ENCODE results near the gene LRFN2.

LRFN2 gene

DNA sequence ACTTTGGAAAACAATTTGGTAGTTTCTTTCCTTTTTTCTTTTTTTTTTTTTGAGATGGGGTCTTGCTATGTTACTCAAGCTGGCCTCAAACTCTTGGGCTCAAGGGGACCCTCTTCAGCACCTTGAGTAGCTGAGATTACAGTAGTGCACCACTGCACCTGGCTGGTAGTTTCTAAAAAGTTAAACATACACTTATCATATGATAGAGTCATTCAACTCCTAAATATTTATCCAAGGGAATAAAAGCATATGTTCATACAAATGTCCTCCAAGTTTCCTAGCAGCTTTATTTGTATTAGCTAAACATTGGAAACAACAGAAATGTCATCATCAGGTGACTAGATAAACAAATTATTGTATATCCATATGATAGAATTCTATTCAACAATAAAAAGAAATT is 213.9 kb downstream of the LRFN2 start:
- H3K27me3 ChIP-seq (ENCODE audit: control insufficient read depth, insufficient read depth, low read length) = no peaks in the 10 kb centered on the region
- H3K36me3 ChIP-seq (ENCODE audit: control insufficient read depth, insufficient read depth, low read length) = no peaks in the 10 kb centered on the region
- no peaks in the 10 kb centered on the region for H3K9me3 ChIP-seq (ENCODE audit: control insufficient read depth, insufficient read depth, low read length)
- H3K4me1 ChIP-seq (ENCODE audit: control insufficient read depth, insufficient read depth, low read length) = no peaks in the 10 kb centered on the region
- no peak overlapping the region for H3K27ac ChIP-seq (ENCODE audit: low read length)
- H3K4me3 ChIP-seq (ENCODE audit: low read length) = no peak overlapping the region
- DNase-seq (ENCODE audit: low read depth, low spot score) = no peak

DNA sequence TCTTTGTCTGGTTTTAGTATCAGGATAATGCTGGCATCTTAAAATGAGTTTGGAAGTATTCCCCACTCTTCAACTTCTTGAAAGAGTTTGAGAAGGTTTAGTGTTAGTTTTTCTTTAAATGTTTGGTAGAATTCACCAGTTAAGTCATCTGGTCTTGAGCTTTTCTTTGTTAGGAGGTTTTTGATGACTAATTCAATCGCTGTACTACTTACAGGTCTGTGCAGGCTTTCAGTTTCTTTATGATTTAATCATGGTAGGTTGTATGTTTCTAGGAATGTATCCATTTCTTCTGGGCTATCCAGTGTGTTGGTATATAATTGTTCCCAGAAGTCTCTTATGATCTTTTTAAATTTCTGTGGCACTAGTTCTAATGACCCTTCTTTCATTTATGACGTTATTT is 215.5 kb downstream of the LRFN2 start:
- Histone ChIP-seq H3K9me3 (ENCODE audit: control insufficient read depth, insufficient read depth, low read length) (no peaks in the 10 kb centered on the region), H3K27me3 (ENCODE audit: control insufficient read depth, insufficient read depth, low read length) (no peaks in the 10 kb centered on the region), H3K4me1 (ENCODE audit: control insufficient read depth, insufficient read depth, low read length) (no peaks in the 10 kb centered on the region), H3K36me3 (ENCODE audit: control insufficient read depth, insufficient read depth, low read length) (no peaks in the 10 kb centered on the region), H3K27ac (ENCODE audit: low read length) (no peak overlapping the region), H3K4me3 (ENCODE audit: low read length) (no peak overlapping the region)
- no peak for DNase-seq (ENCODE audit: low read depth, low spot score)
- WGBS (ENCODE audit: insufficient coverage, insufficient read length) = no CpG with 5 or more reads among the region's 2 CpGs

DNA sequence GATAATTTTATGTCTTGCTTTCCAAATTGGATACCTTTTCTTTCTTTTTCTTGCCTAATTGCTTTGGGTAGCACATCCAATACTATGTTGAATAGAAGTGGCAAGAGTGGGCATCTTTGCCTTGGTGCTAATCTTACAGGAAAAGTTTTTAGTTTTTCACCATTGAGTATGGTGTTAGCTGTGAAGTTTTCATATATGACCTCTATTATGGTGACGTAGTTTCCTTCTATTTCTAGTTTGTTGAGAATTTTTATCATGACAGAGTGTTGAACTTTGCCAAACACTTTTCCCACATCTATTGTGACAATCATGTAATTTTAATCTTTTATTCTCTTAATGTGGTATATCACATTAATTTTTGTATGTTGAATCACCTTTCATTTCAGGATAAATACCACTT is 216.1 kb downstream of the LRFN2 start:
- no peak overlapping the region for H3K4me3 ChIP-seq (ENCODE audit: low read length)
- H3K4me1 ChIP-seq (ENCODE audit: control insufficient read depth, insufficient read depth, low read length) = no peaks in the 10 kb centered on the region
- H3K27me3 ChIP-seq (ENCODE audit: control insufficient read depth, insufficient read depth, low read length) = no peaks in the 10 kb centered on the region
- DNase-seq (ENCODE audit: low read depth, low spot score) = no peak
- H3K36me3 ChIP-seq (ENCODE audit: control insufficient read depth, insufficient read depth, low read length) = no peaks in the 10 kb centered on the region
- no peak overlapping the region for H3K27ac ChIP-seq (ENCODE audit: low read length)
- WGBS (ENCODE audit: insufficient coverage, insufficient read length) = no CpG with 5 or more reads among the region's 1 CpG
- no peaks in the 10 kb centered on the region for H3K9me3 ChIP-seq (ENCODE audit: control insufficient read depth, insufficient read depth, low read length)

DNA sequence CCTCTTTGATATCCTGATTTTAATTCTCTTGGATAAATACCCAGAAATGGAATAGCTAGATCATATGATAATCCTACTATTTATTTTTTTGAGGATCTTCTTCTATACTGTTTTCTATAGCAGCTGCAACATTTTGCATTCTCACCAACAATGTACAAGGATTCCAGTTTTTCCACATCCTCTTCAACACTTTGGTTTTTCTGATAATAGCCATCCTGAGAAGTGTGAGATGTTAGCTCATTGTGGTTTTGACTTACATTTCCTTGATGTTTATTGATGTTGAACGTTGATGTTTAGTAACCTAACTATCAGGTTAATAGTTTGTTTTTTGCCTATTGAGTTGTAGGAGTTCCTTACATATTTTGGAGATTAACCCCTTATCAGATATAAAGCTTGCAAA is 217.3 kb downstream of the LRFN2 start:
- Histone ChIP-seq H3K27me3 (ENCODE audit: control insufficient read depth, insufficient read depth, low read length) (no peaks in the 10 kb centered on the region), H3K4me1 (ENCODE audit: control insufficient read depth, insufficient read depth, low read length) (no peaks in the 10 kb centered on the region), H3K27ac (ENCODE audit: low read length) (no peak overlapping the region), H3K4me3 (ENCODE audit: low read length) (no peak overlapping the region), H3K36me3 (ENCODE audit: control insufficient read depth, insufficient read depth, low read length) (no peaks in the 10 kb centered on the region), H3K9me3 (ENCODE audit: control insufficient read depth, insufficient read depth, low read length) (no peaks in the 10 kb centered on the region)
- WGBS (ENCODE audit: insufficient coverage, insufficient read length) = no CpG with 5 or more reads among the region's 1 CpG
- no peak for DNase-seq (ENCODE audit: low read depth, low spot score)

DNA sequence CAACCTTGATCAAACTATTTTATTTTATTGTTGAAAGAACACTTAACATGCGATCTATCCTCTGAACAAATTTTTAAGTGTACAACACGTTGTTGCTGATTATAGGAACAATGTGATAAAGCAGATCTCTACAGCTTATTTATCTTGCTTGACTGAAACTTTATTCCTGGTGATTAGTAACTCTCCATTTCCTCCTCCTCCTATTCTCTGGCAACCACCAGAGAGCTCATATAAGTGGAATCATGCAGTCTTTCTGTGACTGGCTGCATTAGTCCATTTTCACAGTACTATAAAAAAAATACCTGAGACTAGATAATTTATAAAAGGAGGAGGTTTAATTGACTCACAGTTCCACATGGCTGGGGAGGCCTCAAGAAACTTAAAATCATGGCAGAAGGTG is 218.1 kb downstream of the LRFN2 start:
- H3K9me3 ChIP-seq (ENCODE audit: control insufficient read depth, insufficient read depth, low read length) = no peaks in the 10 kb centered on the region
- no peaks in the 10 kb centered on the region for H3K4me1 ChIP-seq (ENCODE audit: control insufficient read depth, insufficient read depth, low read length)
- no peaks in the 10 kb centered on the region for H3K27me3 ChIP-seq (ENCODE audit: control insufficient read depth, insufficient read depth, low read length)
- no peak for DNase-seq (ENCODE audit: low read depth, low spot score)
- WGBS (ENCODE audit: insufficient coverage, insufficient read length) = no CpG with 5 or more reads among the region's 2 CpGs
- H3K4me3 ChIP-seq (ENCODE audit: low read length) = no peak overlapping the region
- no peaks in the 10 kb centered on the region for H3K36me3 ChIP-seq (ENCODE audit: control insufficient read depth, insufficient read depth, low read length)
- no peak overlapping the region for H3K27ac ChIP-seq (ENCODE audit: low read length)

DNA sequence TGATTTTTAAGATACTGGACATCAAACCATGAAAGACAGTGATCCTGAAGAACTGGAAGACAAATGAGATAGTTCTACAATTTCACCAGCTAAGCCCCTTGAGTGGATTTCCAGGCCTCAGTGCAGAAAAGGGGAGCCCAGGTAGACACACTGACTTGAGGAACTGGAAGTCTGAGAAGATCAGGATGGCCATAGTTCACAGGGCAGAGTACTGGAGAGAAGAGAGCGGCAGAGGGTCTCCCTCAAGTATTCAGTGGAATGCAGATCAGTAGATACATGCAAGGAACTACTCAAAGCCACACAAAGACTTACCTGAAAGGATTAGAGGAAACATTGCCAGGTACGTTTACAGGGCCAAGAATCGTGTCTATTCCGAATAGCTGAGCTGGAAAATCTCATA is 224.3 kb downstream of the LRFN2 start:
- Histone ChIP-seq H3K27me3 (ENCODE audit: control insufficient read depth, insufficient read depth, low read length) (no peaks in the 10 kb centered on the region), H3K36me3 (ENCODE audit: control insufficient read depth, insufficient read depth, low read length) (no peaks in the 10 kb centered on the region), H3K4me1 (ENCODE audit: control insufficient read depth, insufficient read depth, low read length) (peaks cover 1% of the 10 kb centered on the region), H3K4me3 (ENCODE audit: low read length) (no peak overlapping the region), H3K9me3 (ENCODE audit: control insufficient read depth, insufficient read depth, low read length) (no peaks in the 10 kb centered on the region), H3K27ac (ENCODE audit: low read length) (no peak overlapping the region)
- whole genome bisulfite sequencing (ENCODE audit: insufficient coverage, insufficient read length) = no CpG with 5 or more reads among the region's 4 CpGs
- no peak for DNase-seq (ENCODE audit: low read depth, low spot score)

DNA sequence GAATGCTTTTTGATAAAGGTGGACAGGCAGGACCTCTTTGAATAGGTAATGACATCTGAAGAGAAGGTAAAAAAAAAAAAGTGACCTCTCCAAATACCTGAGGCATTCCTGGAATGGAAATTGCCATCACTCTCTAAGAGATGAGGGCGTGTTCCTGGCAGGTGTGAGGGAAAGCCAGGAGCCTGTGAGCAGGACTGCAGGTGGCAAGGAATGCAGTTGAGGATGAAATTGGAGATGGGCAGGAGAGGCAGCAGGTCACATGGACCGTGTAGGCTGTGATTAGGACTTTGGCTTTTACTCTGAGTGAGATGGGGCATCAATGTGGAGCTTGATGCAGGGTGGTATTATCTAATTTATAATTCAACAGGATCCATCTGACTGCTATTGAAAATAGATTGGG is 227.4 kb downstream of the LRFN2 start:
- no CpG with 5 or more reads among the region's 2 CpGs for WGBS (ENCODE audit: insufficient coverage, insufficient read length)
- Histone ChIP-seq H3K27ac (ENCODE audit: low read length) (no peak overlapping the region), H3K4me3 (ENCODE audit: low read length) (no peak overlapping the region), H3K27me3 (ENCODE audit: control insufficient read depth, insufficient read depth, low read length) (no peaks in the 10 kb centered on the region), H3K9me3 (ENCODE audit: control insufficient read depth, insufficient read depth, low read length) (no peaks in the 10 kb centered on the region), H3K4me1 (ENCODE audit: control insufficient read depth, insufficient read depth, low read length) (peaks cover 1% of the 10 kb centered on the region), H3K36me3 (ENCODE audit: control insufficient read depth, insufficient read depth, low read length) (no peaks in the 10 kb centered on the region)
- peak; percentile 83 for DNase-seq (ENCODE audit: low read depth, low spot score)

DNA sequence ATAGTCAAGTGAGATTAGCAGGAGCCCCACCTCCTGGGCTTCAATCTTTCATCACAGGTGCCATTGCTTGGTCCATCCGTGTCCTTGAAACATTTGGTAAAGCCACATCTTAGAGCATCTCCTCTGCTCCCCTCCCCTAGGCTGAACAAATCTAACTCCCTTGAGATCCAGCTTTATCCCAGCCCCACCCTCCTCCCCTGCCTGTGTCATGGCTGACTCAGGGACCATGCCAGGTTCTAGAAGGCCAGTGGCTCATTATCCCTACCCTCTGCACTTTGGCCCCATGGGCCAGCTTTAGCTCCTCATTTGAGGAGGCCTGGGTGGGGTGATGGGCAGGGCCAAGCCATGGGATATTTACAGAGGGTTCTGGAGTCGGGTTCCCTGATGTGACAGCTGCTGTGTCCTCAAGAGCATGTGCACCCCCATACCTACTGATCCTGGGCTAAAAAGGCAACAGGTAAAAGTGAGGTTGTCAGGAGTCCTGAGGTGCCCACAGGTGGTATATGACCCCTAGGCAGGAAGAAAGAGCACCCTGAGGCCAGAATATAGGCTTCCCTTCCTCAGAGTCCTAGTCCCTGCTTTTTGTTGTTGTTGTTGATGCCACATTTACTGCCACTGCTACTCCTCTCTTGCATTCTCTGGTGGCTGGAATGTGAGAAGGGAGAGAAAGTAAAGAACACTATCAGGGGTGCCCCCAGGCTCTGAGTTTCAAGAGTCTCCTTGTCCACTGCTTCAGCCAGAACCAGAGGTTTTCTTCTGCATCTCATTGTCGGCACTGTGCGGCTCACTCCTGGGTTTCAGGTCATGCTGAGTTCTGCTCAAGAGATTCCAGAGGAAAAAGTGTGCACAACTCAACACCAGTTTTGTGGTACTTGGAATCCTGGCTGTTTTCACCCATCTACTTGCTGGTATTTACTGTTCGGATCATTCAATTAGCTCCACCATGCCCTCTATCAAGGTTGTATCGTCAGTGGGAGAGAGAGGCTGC is 228.4 kb downstream of the LRFN2 start:
- WGBS (ENCODE audit: insufficient coverage, insufficient read length) = no CpG with 5 or more reads among the region's 6 CpGs
- Histone ChIP-seq H3K36me3 (ENCODE audit: control insufficient read depth, insufficient read depth, low read length) (no peaks in the 10 kb centered on the region), H3K27ac (ENCODE audit: low read length) (no peak overlapping the region), H3K4me3 (ENCODE audit: low read length) (no peak overlapping the region), H3K4me1 (ENCODE audit: control insufficient read depth, insufficient read depth, low read length) (peaks cover 1% of the 10 kb centered on the region), H3K27me3 (ENCODE audit: control insufficient read depth, insufficient read depth, low read length) (no peaks in the 10 kb centered on the region), H3K9me3 (ENCODE audit: control insufficient read depth, insufficient read depth, low read length) (no peaks in the 10 kb centered on the region)
- no peak for DNase-seq (ENCODE audit: low read depth, low spot score)

DNA sequence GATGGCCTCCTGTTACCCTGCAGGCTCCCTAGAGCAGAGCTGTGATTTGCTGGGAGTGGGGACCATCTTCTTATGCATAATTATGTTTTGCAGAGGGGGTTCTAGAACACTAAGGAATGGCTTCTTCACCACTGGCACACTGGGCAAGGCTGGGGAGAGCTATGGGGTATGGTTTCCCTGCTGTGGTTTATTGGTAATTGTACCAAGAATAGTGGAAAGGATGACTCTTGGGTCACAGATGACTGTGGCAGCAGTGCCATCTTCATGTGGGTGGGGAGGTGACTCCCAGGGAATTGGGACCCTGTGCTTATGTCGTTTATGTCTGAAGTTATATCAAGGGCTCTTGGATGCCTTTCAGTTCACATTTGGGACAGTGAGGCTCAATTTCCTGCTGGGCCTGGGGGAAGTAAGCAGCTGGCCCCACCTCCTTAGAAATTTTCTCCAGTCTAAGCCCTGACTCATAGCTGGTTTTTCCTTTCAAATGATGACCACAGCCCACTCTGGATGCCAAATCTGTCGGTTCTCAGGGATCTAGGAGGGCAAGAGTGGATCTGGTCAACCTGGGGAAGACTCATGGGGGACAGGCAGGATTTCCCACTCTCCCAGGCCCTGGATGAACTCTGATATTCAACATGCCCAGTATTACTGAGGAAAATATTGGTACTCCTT is 230.8 kb downstream of the LRFN2 start:
- Histone ChIP-seq H3K4me1 (ENCODE audit: control insufficient read depth, insufficient read depth, low read length) (peaks cover 1% of the 10 kb centered on the region; the same call in 1 of the 2 replicates), H3K9me3 (ENCODE audit: control insufficient read depth, insufficient read depth, low read length) (no peaks in the 10 kb centered on the region), H3K36me3 (ENCODE audit: control insufficient read depth, insufficient read depth, low read length) (no peaks in the 10 kb centered on the region), H3K4me3 (ENCODE audit: low read length) (no peak overlapping the region), H3K27me3 (ENCODE audit: control insufficient read depth, insufficient read depth, low read length) (no peaks in the 10 kb centered on the region), H3K27ac (ENCODE audit: low read length) (no peak overlapping the region)
- WGBS (ENCODE audit: insufficient coverage, insufficient read length) = no CpG with 5 or more reads among the region's 2 CpGs
- no peak for DNase-seq (ENCODE audit: low read depth, low spot score)

DNA sequence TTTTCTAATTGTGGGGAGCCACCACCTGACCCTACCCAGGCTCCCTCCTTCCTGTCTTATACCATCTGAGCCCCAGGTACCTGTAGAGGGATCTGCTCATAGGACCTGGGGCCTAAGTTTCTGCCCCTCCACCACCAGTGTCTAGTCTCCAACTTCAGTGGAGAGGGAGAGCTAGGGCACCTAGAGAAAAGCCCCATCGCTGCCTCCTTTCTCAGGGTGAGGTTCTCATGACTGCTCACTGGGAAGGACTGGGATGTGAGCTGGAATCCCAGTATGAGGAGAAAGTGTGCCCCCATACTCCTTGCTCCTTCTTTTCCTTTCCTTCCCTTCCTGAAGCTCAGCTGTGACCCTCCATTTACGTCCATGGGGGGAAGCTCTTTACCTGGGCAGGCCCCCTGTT is 231.6 kb downstream of the LRFN2 start:
- Histone ChIP-seq H3K27ac (ENCODE audit: low read length) (no peak overlapping the region), H3K36me3 (ENCODE audit: control insufficient read depth, insufficient read depth, low read length) (no peaks in the 10 kb centered on the region), H3K9me3 (ENCODE audit: control insufficient read depth, insufficient read depth, low read length) (no peaks in the 10 kb centered on the region), H3K4me1 (ENCODE audit: control insufficient read depth, insufficient read depth, low read length) (peaks cover 1% of the 10 kb centered on the region; the same call in 1 of the 2 replicates), H3K4me3 (ENCODE audit: low read length) (no peak overlapping the region), H3K27me3 (ENCODE audit: control insufficient read depth, insufficient read depth, low read length) (no peaks in the 10 kb centered on the region)
- no peak for DNase-seq (ENCODE audit: low read depth, low spot score)
- WGBS (ENCODE audit: insufficient coverage, insufficient read length) = no CpG with 5 or more reads among the region's 2 CpGs

Measured in iPS DF 6.9 (cell line).